ENCODE data around the gene RMI2.
A peak's percentile ranks its signal among the peaks of the same experiment; 100 is the strongest.

RMI2 gene

GRCh38 chr16:11334831-11335404, 10.3 kb upstream of the RMI2 start:
- Histone ChIP-seq H3K36me3 (ENCODE audit: control insufficient read depth, insufficient read depth, low read length) (no peaks in the 10 kb centered on the region), H3K9ac (ENCODE audit: low read depth, low read length) (no peak overlapping the region), H3K4me3 (ENCODE audit: low read depth, low read length) (no peak overlapping the region), H3K27me3 (ENCODE audit: control insufficient read depth, insufficient read depth, low read length) (no peaks in the 10 kb centered on the region), H3K9me3 (ENCODE audit: control insufficient read depth, insufficient read depth, low read length) (no peaks in the 10 kb centered on the region), H3K4me1 (ENCODE audit: control insufficient read depth, insufficient read depth, low read length) (no peaks in the 10 kb centered on the region)

GRCh38 chr16:11339075-11339474, 6.2 kb upstream of the RMI2 start:
- Histone ChIP-seq H3K4me3 (ENCODE audit: low read depth, low read length) (no peak overlapping the region), H3K36me3 (ENCODE audit: control insufficient read depth, insufficient read depth, low read length) (peaks cover 4% of the 10 kb centered on the region), H3K27me3 (ENCODE audit: control insufficient read depth, insufficient read depth, low read length) (no peaks in the 10 kb centered on the region)

GRCh38 chr16:11340710-11341109, 4.5 kb upstream of the RMI2 start:
- Histone ChIP-seq H3K4me3 (ENCODE audit: low read depth, low read length) (no peak overlapping the region), H3K9ac (ENCODE audit: low read depth, low read length) (no peak overlapping the region), H3K27me3 (ENCODE audit: control insufficient read depth, insufficient read depth, low read length) (no peaks in the 10 kb centered on the region), H3K9me3 (ENCODE audit: control insufficient read depth, insufficient read depth, low read length) (no peaks in the 10 kb centered on the region), H3K4me1 (ENCODE audit: control insufficient read depth, insufficient read depth, low read length) (no peaks in the 10 kb centered on the region), H3K36me3 (ENCODE audit: control insufficient read depth, insufficient read depth, low read length) (peaks cover 4% of the 10 kb centered on the region)

More at GRCh38 chr16:11339075-11339474, 6.2 kb upstream of the RMI2 start:
- H3K9ac ChIP-seq (ENCODE audit: low read depth, low read length), result no peak overlapping the region
- no peaks in the 10 kb centered on the region for H3K9me3 ChIP-seq (ENCODE audit: control insufficient read depth, insufficient read depth, low read length)
- no peaks in the 10 kb centered on the region for H3K4me1 ChIP-seq (ENCODE audit: control insufficient read depth, insufficient read depth, low read length)

GRCh38 chr16:11341371-11341770, 3.9 kb upstream of the RMI2 start:
- no peak overlapping the region for H3K4me3 ChIP-seq (ENCODE audit: low read depth, low read length)
- H3K9me3 ChIP-seq (ENCODE audit: control insufficient read depth, insufficient read depth, low read length), result no peaks in the 10 kb centered on the region
- H3K36me3 ChIP-seq (ENCODE audit: control insufficient read depth, insufficient read depth, low read length), result peaks cover 4% of the 10 kb centered on the region
- no peaks in the 10 kb centered on the region for H3K4me1 ChIP-seq (ENCODE audit: control insufficient read depth, insufficient read depth, low read length)
- H3K9ac ChIP-seq (ENCODE audit: low read depth, low read length), result no peak overlapping the region
- no peaks in the 10 kb centered on the region for H3K27me3 ChIP-seq (ENCODE audit: control insufficient read depth, insufficient read depth, low read length)

GRCh38 chr16:11342021-11342855, 3.0 kb upstream of the RMI2 start:
- Histone ChIP-seq H3K4me3 (ENCODE audit: low read depth, low read length) (no peak overlapping the region), H3K27me3 (ENCODE audit: control insufficient read depth, insufficient read depth, low read length) (no peaks in the 10 kb centered on the region), H3K36me3 (ENCODE audit: control insufficient read depth, insufficient read depth, low read length) (peaks cover 8% of the 10 kb centered on the region), H3K9me3 (ENCODE audit: control insufficient read depth, insufficient read depth, low read length) (no peaks in the 10 kb centered on the region), H3K9ac (ENCODE audit: low read depth, low read length) (no peak overlapping the region), H3K4me1 (ENCODE audit: control insufficient read depth, insufficient read depth, low read length) (peaks cover 2% of the 10 kb centered on the region)

- no peaks in the 10 kb centered on the region for H3K9me3 ChIP-seq (ENCODE audit: control insufficient read depth, insufficient read depth, low read length)
- H3K27me3 ChIP-seq (ENCODE audit: control insufficient read depth, insufficient read depth, low read length), result no peaks in the 10 kb centered on the region
- H3K36me3 ChIP-seq (ENCODE audit: control insufficient read depth, insufficient read depth, low read length), result peaks cover 8% of the 10 kb centered on the region
- H3K4me3 ChIP-seq (ENCODE audit: low read depth, low read length), result peak overlapping the region; percentile 13
- peaks cover 6% of the 10 kb centered on the region for H3K4me1 ChIP-seq (ENCODE audit: control insufficient read depth, insufficient read depth, low read length)
- H3K9ac ChIP-seq (ENCODE audit: low read depth, low read length), result no peak overlapping the region
These were observed 1.6 kb downstream of the RMI2 start for GRCh38 chr16:11346700-11347319.

- Histone ChIP-seq H3K4me1 (ENCODE audit: control insufficient read depth, insufficient read depth, low read length) (peaks cover 6% of the 10 kb centered on the region), H3K36me3 (ENCODE audit: control insufficient read depth, insufficient read depth, low read length) (peaks cover 8% of the 10 kb centered on the region), H3K27me3 (ENCODE audit: control insufficient read depth, insufficient read depth, low read length) (no peaks in the 10 kb centered on the region), H3K9ac (ENCODE audit: low read depth, low read length) (no peak overlapping the region), H3K9me3 (ENCODE audit: control insufficient read depth, insufficient read depth, low read length) (no peaks in the 10 kb centered on the region), H3K4me3 (ENCODE audit: low read depth, low read length) (no peak overlapping the region)
These were observed 2.6 kb downstream of the RMI2 start for GRCh38 chr16:11347831-11348230.

- Histone ChIP-seq H3K9ac (ENCODE audit: low read depth, low read length) (no peak overlapping the region), H3K36me3 (ENCODE audit: control insufficient read depth, insufficient read depth, low read length) (peaks cover 5% of the 10 kb centered on the region), H3K4me3 (ENCODE audit: low read depth, low read length) (no peak overlapping the region), H3K27me3 (ENCODE audit: control insufficient read depth, insufficient read depth, low read length) (no peaks in the 10 kb centered on the region), H3K9me3 (ENCODE audit: control insufficient read depth, insufficient read depth, low read length) (no peaks in the 10 kb centered on the region), H3K4me1 (ENCODE audit: control insufficient read depth, insufficient read depth, low read length) (peaks cover 6% of the 10 kb centered on the region)
These were observed 3.7 kb downstream of the RMI2 start for GRCh38 chr16:11348737-11349598.

- peaks cover 5% of the 10 kb centered on the region for H3K36me3 ChIP-seq (ENCODE audit: control insufficient read depth, insufficient read depth, low read length)
- H3K4me3 ChIP-seq (ENCODE audit: low read depth, low read length), result no peak overlapping the region
- no peak overlapping the region for H3K9ac ChIP-seq (ENCODE audit: low read depth, low read length)
- H3K4me1 ChIP-seq (ENCODE audit: control insufficient read depth, insufficient read depth, low read length), result peaks cover 6% of the 10 kb centered on the region
- H3K9me3 ChIP-seq (ENCODE audit: control insufficient read depth, insufficient read depth, low read length), result no peaks in the 10 kb centered on the region
- no peaks in the 10 kb centered on the region for H3K27me3 ChIP-seq (ENCODE audit: control insufficient read depth, insufficient read depth, low read length)
These were observed 4.5 kb downstream of the RMI2 start for GRCh38 chr16:11349599-11350276.

- peaks cover 6% of the 10 kb centered on the region for H3K4me1 ChIP-seq (ENCODE audit: control insufficient read depth, insufficient read depth, low read length)
- no peaks in the 10 kb centered on the region for H3K27me3 ChIP-seq (ENCODE audit: control insufficient read depth, insufficient read depth, low read length)
- H3K4me3 ChIP-seq (ENCODE audit: low read depth, low read length), result no peak overlapping the region
- H3K9me3 ChIP-seq (ENCODE audit: control insufficient read depth, insufficient read depth, low read length), result no peaks in the 10 kb centered on the region
- H3K36me3 ChIP-seq (ENCODE audit: control insufficient read depth, insufficient read depth, low read length), result peaks cover 5% of the 10 kb centered on the region
- no peak overlapping the region for H3K9ac ChIP-seq (ENCODE audit: low read depth, low read length)
These were observed 5.3 kb downstream of the RMI2 start for GRCh38 chr16:11350519-11350918.

- Histone ChIP-seq H3K4me3 (ENCODE audit: low read depth, low read length) (no peak overlapping the region), H3K36me3 (ENCODE audit: control insufficient read depth, insufficient read depth, low read length) (peaks cover 5% of the 10 kb centered on the region), H3K9me3 (ENCODE audit: control insufficient read depth, insufficient read depth, low read length) (no peaks in the 10 kb centered on the region), H3K27me3 (ENCODE audit: control insufficient read depth, insufficient read depth, low read length) (no peaks in the 10 kb centered on the region), H3K9ac (ENCODE audit: low read depth, low read length) (no peak overlapping the region), H3K4me1 (ENCODE audit: control insufficient read depth, insufficient read depth, low read length) (peaks cover 6% of the 10 kb centered on the region)
These were observed 5.7 kb downstream of the RMI2 start for GRCh38 chr16:11350921-11351335.

All from iPS-15b (cell line).